ENCODE data around the gene TBK1. TPM values are rescaled to one million over a fixed set of nuclear protein-coding genes. Genes with fewer than 3 reads are reported as not detected.

TBK1 gene
- total RNA-seq, 2 experiments from 2014 or later = 22.7 to 29.5 TPM

- H3K36me3 ChIP-seq (ENCODE audit: insufficient read depth, low read length) = peaks cover 51% of the 10 kb centered on the region
- no peaks in the 10 kb centered on the region for H3K9me3 ChIP-seq (ENCODE audit: low read length)
- no TSS peak for BruUV-seq (replicated peaks)
- H3K27ac ChIP-seq (ENCODE audit: low read depth, low read length, poor library complexity, severe bottlenecking) = peak overlapping the region; percentile 70
- H3K79me2 ChIP-seq (ENCODE audit: insufficient read depth, low read depth, low read length) = peaks cover 39% of the 10 kb centered on the region
- ChIA-PET CTCF (ENCODE audit: unreplicated experiment) (interaction anchor here (0.9 kb wide), 1 partner anchor 12 kb away, joined by 3 read pairs; no protein-coding TSS in a partner anchor), POLR2A (interaction anchor here (0.6 to 2.2 kb wide), 3 partner anchors 10 to 69 kb away, joined by 3 to 10 read pairs (median 6); no protein-coding TSS in a partner anchor)
- no peaks in the 10 kb centered on the region for H3K9me2 ChIP-seq (ENCODE audit: insufficient read depth, low read length)
- peak overlapping the region; percentile 82; the same call in 1 of the 2 replicates for H2AFZ ChIP-seq (ENCODE audit: low read length)
- intact Hi-C loops (cut with micrococcal nuclease; ENCODE audit: unreplicated experiment) = no loop called here
- peak overlapping the region; percentile 69 for H3K4me2 ChIP-seq (ENCODE audit: low read length)
- H3K4me3 ChIP-seq (ENCODE audit: low read depth, low read length, poor library complexity, severe bottlenecking) = peak overlapping the region; percentile 100
- H4K20me1 ChIP-seq (ENCODE audit: insufficient read depth, low read length) = 0 out of 2 replicates have a peak, but pooled peaks cover 9% of the 10 kb centered on the region
- H3K4me1 ChIP-seq (ENCODE audit: insufficient read depth, low read length, poor library complexity, severe bottlenecking) = peaks cover 23% of the 10 kb centered on the region
- peak; percentile 44 for DNase-seq (ENCODE audit: low spot score)
- TF ChIP-seq EZH2phosphoT487 (IDR thresholded peaks at IDR 0.05; ENCODE audit: borderline replicate concordance, low read depth, low read length) = no peak
- no peak for TF ChIP-seq CTCF (conservative IDR thresholded peaks at IDR 0.05; ENCODE audit: low read length)
These were observed 1.0 kb upstream of the TBK1 start for GRCh38 chr12:64450711-64451486.

GRCh38 chr12:64452559-64453329 is 824 bp downstream of the TBK1 start:
- intact Hi-C loops (cut with micrococcal nuclease; ENCODE audit: unreplicated experiment) = loop anchor here (1.0 kb wide), 1 partner anchor 48 kb away; the partner anchor contains the start of gene XPOT
- ChIA-PET POLR2A (interaction anchor here (0.6 to 1.0 kb wide), 3 partner anchors 15 to 156 kb away, joined by 3 to 4 read pairs (median 3); partner anchors contain the start of gene XPOT), CTCF (ENCODE audit: unreplicated experiment) (no interaction called here)
- peaks cover 16% of the 10 kb centered on the region; the same call in 1 of the 2 replicates for H4K20me1 ChIP-seq (ENCODE audit: insufficient read depth, low read length)
- H3K27ac ChIP-seq (ENCODE audit: low read depth, low read length, poor library complexity, severe bottlenecking) = peak overlapping the region; percentile 70
- TF ChIP-seq CTCF (conservative IDR thresholded peaks at IDR 0.05; ENCODE audit: low read length) (no peak), EZH2phosphoT487 (IDR thresholded peaks at IDR 0.05; ENCODE audit: borderline replicate concordance, low read depth, low read length) (no peak)
- TSS peak; percentile 46 for BruUV-seq (replicated peaks)
- H2AFZ ChIP-seq (ENCODE audit: low read length) = peak overlapping the region; percentile 82
- H3K4me2 ChIP-seq (ENCODE audit: low read length) = peak overlapping the region; percentile 69
- peaks cover 25% of the 10 kb centered on the region for H3K4me1 ChIP-seq (ENCODE audit: insufficient read depth, low read length, poor library complexity, severe bottlenecking)
- H3K9me3 ChIP-seq (ENCODE audit: low read length) = no peaks in the 10 kb centered on the region
- peak; percentile 15 for DNase-seq (ENCODE audit: low spot score)
- peaks cover 57% of the 10 kb centered on the region for H3K79me2 ChIP-seq (ENCODE audit: insufficient read depth, low read depth, low read length)
- no peaks in the 10 kb centered on the region for H3K9me2 ChIP-seq (ENCODE audit: insufficient read depth, low read length)
- peak overlapping the region; percentile 100 for H3K4me3 ChIP-seq (ENCODE audit: low read depth, low read length, poor library complexity, severe bottlenecking)
- H3K36me3 ChIP-seq (ENCODE audit: insufficient read depth, low read length) = peaks cover 50% of the 10 kb centered on the region

All from OCI-LY7 (cell line).